ENCODE data around the gene PITX2. TPM values are rescaled to one million over a fixed set of nuclear protein-coding genes. Genes with fewer than 3 reads are reported as not detected.

Gene PITX2
- total RNA-seq, 1 donor: 0.18 TPM

GRCh38 chr4:110632506-110633357, 9.9 kb upstream of the PITX2 start:
- H3K4me3 ChIP-seq (ENCODE audit: low read depth, low read length): peak overlapping the region; percentile 60
- no peak for DNase-seq (ENCODE audit: low read depth)
- no peak for TF ChIP-seq CTCF (IDR thresholded peaks at IDR 0.05; ENCODE audit: insufficient read depth, low read length)

- H3K4me3 ChIP-seq (ENCODE audit: low read depth, low read length): peak overlapping the region; percentile 60
- DNase-seq (ENCODE audit: low read depth): peak; percentile 89
- peak; percentile 86 for TF ChIP-seq CTCF (IDR thresholded peaks at IDR 0.05; ENCODE audit: insufficient read depth, low read length)
Measured at GRCh38 chr4:110631584-110632505, 9.0 kb upstream of the PITX2 start.

- TF ChIP-seq CTCF (IDR thresholded peaks at IDR 0.05; ENCODE audit: insufficient read depth, low read length): no peak
- no peak for DNase-seq (ENCODE audit: low read depth)
- no peak overlapping the region for H3K4me3 ChIP-seq (ENCODE audit: low read depth, low read length)
Measured at GRCh38 chr4:110630688-110631402, 8.0 kb upstream of the PITX2 start.

- no peak for TF ChIP-seq CTCF (IDR thresholded peaks at IDR 0.05; ENCODE audit: insufficient read depth, low read length)
- H3K4me3 ChIP-seq (ENCODE audit: low read depth, low read length): no peak overlapping the region
- no peak for DNase-seq (ENCODE audit: low read depth)
Measured at GRCh38 chr4:110629780-110630687, 7.2 kb upstream of the PITX2 start.

GRCh38 chr4:110629214-110629754, 6.4 kb upstream of the PITX2 start:
- no peak overlapping the region for H3K4me3 ChIP-seq (ENCODE audit: low read depth, low read length)
- no peak for TF ChIP-seq CTCF (IDR thresholded peaks at IDR 0.05; ENCODE audit: insufficient read depth, low read length)

More at GRCh38 chr4:110629214-110629754, 6.4 kb upstream of the PITX2 start:
- DNase-seq (ENCODE audit: low read depth): no peak

Data from fibroblast of the aortic adventitia (primary cell).